K562 (cell line): ENCODE data around the gene ASIC1. TPM values are rescaled to one million over a fixed set of nuclear protein-coding genes. Genes with fewer than 3 reads are reported as not detected.
A peak's percentile ranks its signal among the peaks of the same experiment; 100 is the strongest.

Experiments
- ATAC-seq: fragments of 200-7000 bp; cut with Tn5 transposase; 3 replicates; pipeline ENCODE4 v1.9.1; 2020; ENCODE audit warnings: moderate library complexity
- BruUV-seq: library from RNA; stranded (reverse); fragments of 400-500 nt; replicated peaks from 2 replicates; lab custom pipeline; 2021; lab: Mats Ljungman, UMichigan
- CTCF ChIA-PET: fragments of 300-600 bp; formaldehyde crosslinking; extraction: SDS; loops from one replicate; lab custom pipeline; 2021; ENCODE audit warnings: low intra/inter-chr PET ratio; lab: Yijun Ruan, JAX
- POLR2A ChIA-PET: fragments of 300-600, 350-650 bp; sonication (Branson Sonifier 250); formaldehyde crosslinking; extraction: SDS; loops from one replicate; lab custom pipeline; 2021; ENCODE audit warnings: antibody characterized with exemption, inconsistent platforms; lab: Yijun Ruan, JAX
- DNase-seq, 4 experiments: peaks; one replicate each; pipeline versions ENCODE4 v3.0.0 to v3.0.0-alpha.2; 2011 to 2018; ENCODE audit warnings: low spot score in 3 of 4, mixed read lengths in 3 of 4; ENCODE audit errors: extremely low read depth in 1 of 4
- FAIRE-seq: peaks from 2 replicates; lab custom pipeline; 2011; peaks lifted over from hg19 to GRCh38; lab: Jason Lieb, UNC
- H2AFZ ChIP-seq: 2 replicates; pipeline ENCODE4 v1.6.0; 2011; ENCODE audit warnings: low read depth, low read length, control low read depth, inconsistent platforms
- H3K27ac ChIP-seq: fragments of 200-600 bp; 3 replicates; pipeline ENCODE4 v1.8.0; 2011; ENCODE audit warnings: low read depth, mild to moderate bottlenecking, control low read depth, inconsistent platforms, low read length, moderate library complexity, mixed read lengths; ENCODE audit errors: extremely low read depth
- H3K27me3 ChIP-seq, 2 experiments: fragments of 300-600 bp in 1 of 2; 2 replicates in 1 of 2; 3 replicates in 1 of 2; pipeline versions ENCODE4 v1.6.0 to v1.8.0; 2011; ENCODE audit warnings: inconsistent platforms in 2 of 2, low read length in 2 of 2, mild to moderate bottlenecking in 1 of 2, mixed read lengths in 1 of 2, moderate library complexity in 1 of 2; ENCODE audit not compliant: control insufficient read depth in 2 of 2, insufficient read depth in 2 of 2
- H3K36me3 ChIP-seq: fragments of 300-600 bp; 3 replicates; pipeline ENCODE4 v1.8.0; 2011; ENCODE audit warnings: mild to moderate bottlenecking, low read length, inconsistent platforms; ENCODE audit not compliant: control insufficient read depth, insufficient read depth
- H3K4me1 ChIP-seq, 2 experiments: fragments of 200-600 bp in 1 of 2; replicated peaks in 1 of 2; 2 replicates in 1 of 2; 3 replicates in 1 of 2; pipeline versions ENCODE4 v1.5.1 to v1.8.0; 2011; ENCODE audit warnings: inconsistent platforms in 2 of 2, low read length in 2 of 2, mild to moderate bottlenecking in 1 of 2, mixed read lengths in 1 of 2, moderate library complexity in 1 of 2; ENCODE audit not compliant: control insufficient read depth in 2 of 2, insufficient read depth in 2 of 2
- H3K4me2 ChIP-seq: 2 replicates; pipeline ENCODE4 v1.6.1; 2011; ENCODE audit warnings: low read length, control low read depth, inconsistent platforms, mixed read lengths; ENCODE audit not compliant: insufficient read depth
- H3K4me3 ChIP-seq: fragments of 200-600 bp; sonication (generic), shearing (Covaris generic); 2 replicates; pipeline ENCODE4 v1.5.1; 2016; ENCODE audit warnings: control low read depth, inconsistent platforms
- H3K79me2 ChIP-seq: fragments of 200-600 bp; 3 replicates; pipeline ENCODE4 v1.8.0; 2011; ENCODE audit warnings: low read length, inconsistent platforms; ENCODE audit not compliant: control insufficient read depth, insufficient read depth
- H3K9ac ChIP-seq, 2 experiments: 2 replicates each; pipeline versions ENCODE4 v1.6.0 to v1.6.1; 2011; ENCODE audit warnings: low read depth in 2 of 2, low read length in 2 of 2, control low read depth in 1 of 2, inconsistent platforms in 1 of 2, mild to moderate bottlenecking in 1 of 2, mixed read lengths in 1 of 2; ENCODE audit not compliant: insufficient read depth in 1 of 2
- H3K9me1 ChIP-seq: one replicate; pipeline ENCODE4 v1.6.0; 2011; ENCODE audit warnings: inconsistent platforms, mild to moderate bottlenecking, low read length, moderate library complexity; ENCODE audit not compliant: control insufficient read depth, insufficient read depth
- H3K9me3 ChIP-seq: replicated peaks from 2 replicates; pipeline ENCODE4 v1.5.1; 2011; ENCODE audit warnings: low read depth, low read length, inconsistent platforms; ENCODE audit not compliant: control insufficient read depth, insufficient read depth
- H4K20me1 ChIP-seq: replicated peaks from 2 replicates; pipeline ENCODE4 v1.6.1; 2011; ENCODE audit warnings: low read length, inconsistent platforms, mixed read lengths; ENCODE audit not compliant: control insufficient read depth, insufficient read depth
- ARID3A ChIP-seq: IDR thresholded peaks from 2 replicates; pipeline ENCODE4 v1.6.1; 2012; ENCODE audit warnings: low read depth, low read length, improper control_type of control experiment, borderline replicate concordance
- ATF2 ChIP-seq: sonication (generic); formaldehyde crosslinking; IDR thresholded peaks from 2 replicates; pipeline ENCODE4 v1.8.1; 2022; ENCODE audit warnings: missing genetic modification reagents
- CBX3 ChIP-seq, 2 experiments: IDR thresholded peaks; 1 replicate in 1 of 2; 2 replicates in 1 of 2; pipeline ENCODE4 v1.6.1; 2012; ENCODE audit warnings: inconsistent platforms in 2 of 2, low read length in 2 of 2, borderline replicate concordance in 1 of 2, control low read depth in 1 of 2
- HMG20B ChIP-seq: fragments of 250-450 bp; sonication (Bioruptor Pico); IDR thresholded peaks from 2 replicates; pipeline ENCODE4 v1.5.0; 2021; ENCODE audit warnings: mild to moderate bottlenecking
- IRF2 ChIP-seq: sonication (generic); formaldehyde crosslinking; IDR thresholded peaks from 2 replicates; pipeline ENCODE4 v1.8.1; 2022; ENCODE audit warnings: mild to moderate bottlenecking, missing genetic modification reagents
- MAX ChIP-seq: sonication (generic); formaldehyde crosslinking; IDR thresholded peaks from 2 replicates; pipeline ENCODE4 v1.9.0; 2022; ENCODE audit warnings: mild to moderate bottlenecking, missing genetic modification reagents
- RBM15 ChIP-seq: fragments of 200-400 bp; formaldehyde crosslinking; IDR thresholded peaks from 2 replicates; pipeline ENCODE4 v1.6.1; 2018; ENCODE audit warnings: mild to moderate bottlenecking, low read length, moderate library complexity; ENCODE audit not compliant: insufficient read depth
- RERE ChIP-seq: sonication (generic); formaldehyde crosslinking; IDR thresholded peaks from 2 replicates; pipeline ENCODE4 v1.8.0; 2023; ENCODE audit warnings: missing genetic modification reagents, mild to moderate bottlenecking, borderline replicate concordance
- RFX7 ChIP-seq: fragments of 250-450 bp; sonication (Bioruptor Pico); IDR thresholded peaks from 2 replicates; pipeline ENCODE4 v1.5.1; 2021; ENCODE audit warnings: mild to moderate bottlenecking
- WGBS: fragments of 100-300 bp; shearing (Covaris generic); methylation state at CpG from one replicate; pipeline ENCODE4 v1.1.6; 2016; ENCODE audit warnings: low coverage, mixed read lengths; ENCODE audit not compliant: insufficient coverage; ENCODE audit errors: missing lambda C conversion rate; 5-methylcytosine and 5-hydroxymethylcytosine counted together
- in situ Hi-C: fragments of 300-500 bp; cut with MboI; formaldehyde crosslinking; loops from 4 replicates; pipeline ENCODE4 v1.15.0; 2018; ENCODE audit warnings: inconsistent platforms, mixed read lengths
- intact Hi-C: fragments of 100-400 bp; cut with micrococcal nuclease; formaldehyde crosslinking; loops from 2 replicates; pipeline ENCODE4 v1.14.2; 2022
- polyA plus RNA-seq, 8 experiments: library from polyadenylated mRNA; depleted of rRNA in 4 of 8; stranded (reverse) in 5 of 8; unstranded in 3 of 8; fragments of >200 nt; fragmentation: Nextera tagmentation in 2 of 8; fragmentation: Illumina TruSeq in 1 of 8; extraction: Ambion mirVana in 2 of 8; extraction: Trizol in 1 of 8; gene quantifications; 2 replicates each; pipeline versions ENCODE4 v1.2.1 to v1.2.3, GENCODE V29; 2011 to 2014; ENCODE audit warnings: inconsistent platforms in 1 of 8, missing spikeins in 1 of 8
- total RNA-seq, 7 experiments: library from RNA; depleted of rRNA in 6 of 7; stranded (reverse); fragments of >200 nt in 6 of 7; fragmentation: Illumina TruSeq in 2 of 7; extraction: Trizol in 2 of 7; gene quantifications; 2 replicates each; pipeline versions ENCODE4 v1.2.1 to v1.2.3, GENCODE V29; 2011 to 2021; ENCODE audit warnings: low replicate concordance in 1 of 7

ASIC1 gene
- total and polyA plus RNA-seq, 9 of the 15 experiments (the other 6 are each of a cell fraction or from before 2014, with no cell fraction given), result 0.01 to 1.7 (median 0.45) TPM

- Histone ChIP-seq H3K36me3 (peaks cover 23% of the 10 kb centered on the region; the same call in 2 of the 3 replicates), H2AFZ (peak within 1 kb of the TSS; percentile 96), H3K9me3 (no peaks in the 10 kb centered on the region), H3K9me1 (no peaks in the 10 kb centered on the region), H3K79me2 (peaks cover 49% of the 10 kb centered on the region), H3K27me3 (no peaks in the 10 kb centered on the region), H4K20me1 (no peaks in the 10 kb centered on the region), H3K4me3 (peak within 1 kb of the TSS; percentile 71), H3K4me2 (peak within 1 kb of the TSS; percentile 98), H3K4me1 (peaks cover 7 to 11% of the 10 kb centered on the region in 2 experiments; a peak in 3 of 5 replicates), H3K9ac (peak within 1 kb of the TSS; percentile 88 to 96), H3K27ac (peak within 1 kb of the TSS; percentile 89)
- peak; percentile 93 to 99 (median 96) for DNase-seq
- FAIRE-seq, result peak; percentile 97
- ChIA-PET POLR2A (interaction anchor here (0.5 to 1.7 kb wide), 12 partner anchors 9 to 802 kb away, joined by 3 to 6 read pairs (median 4); no protein-coding TSS in a partner anchor), CTCF (interaction anchor here (0.7 kb wide), 1 partner anchor 14 kb away, joined by 5 read pairs; no protein-coding TSS in a partner anchor)
- WGBS, result 4% methylated on average over 41 of the region's 47 CpGs
- intact Hi-C loops, result loop anchor here (5.0 kb wide), 1 partner anchor 43 kb away; no protein-coding TSS in a partner anchor
- BruUV-seq, result no TSS peak
- in situ Hi-C loops, result no loop called here
- peak; percentile 98 for ATAC-seq
- no peak for TF ChIP-seq HMG20B (CRISPR knock-in tag)
- TF ChIP-seq IRF2 (CRISPR knock-in tag), result no peak
- no peak for TF ChIP-seq RFX7 (CRISPR knock-in tag)
- no peak for TF ChIP-seq RBM15
- 0 out of 3 replicates have a peak, but pooled peaks of 1 of the 2 experiments have one; percentile 22 for TF ChIP-seq CBX3 (IDR thresholded peaks at IDR 0.05; ENCODE audit: borderline replicate concordance in 1 of 2, low read length in 2 of 2)
- TF ChIP-seq MAX (CRISPR knock-in tag), result peak; percentile 95
- TF ChIP-seq ATF2 (CRISPR knock-in tag), result no peak
- TF ChIP-seq RERE, result no peak
- no peak for TF ChIP-seq ARID3A
Observed at GRCh38 chr12:50025187-50026059, 32.0 kb upstream of the ASIC1 start, which contains the start of gene RACGAP1. Gene RACGAP1 (minus strand): TSS chr12:50025494. CDS start chr12:50016715, 8,779 bp downstream.
